K562 (cell line): ENCODE data around the gene EDARADD. TPM values are rescaled to one million over a fixed set of nuclear protein-coding genes. Genes with fewer than 3 reads are reported as not detected.

Experiments
- CBFA2T2 ChIP-seq: fragments of 450-650 bp; conservative IDR thresholded peaks from 2 replicates; pipeline ENCODE4 v1.6.1; 2017; ENCODE audit warnings: mild to moderate bottlenecking
- FOS ChIP-seq: IDR thresholded peaks from 3 replicates; pipeline ENCODE4 v1.6.1; 2011; ENCODE audit not compliant: insufficient read length; ENCODE audit errors: extremely low read depth
- FOXM1 ChIP-seq, 2 experiments: fragments of 450-650 bp in 1 of 2; sonication (generic) in 1 of 2; formaldehyde crosslinking in 1 of 2; IDR thresholded peaks; 2 replicates each; pipeline versions ENCODE4 v1.6.1 to v1.9.0; 2017 to 2022; ENCODE audit warnings: low read depth in 2 of 2, mild to moderate bottlenecking in 2 of 2, missing genetic modification reagents in 1 of 2, moderate library complexity in 1 of 2
- JUN ChIP-seq, 2 experiments: sonication (generic) in 1 of 2; formaldehyde crosslinking in 1 of 2; IDR thresholded peaks; 2 replicates each; pipeline versions ENCODE4 v1.6.1 to v1.8.0; 2012 to 2022; ENCODE audit warnings: borderline replicate concordance in 2 of 2, mild to moderate bottlenecking in 2 of 2, improper control_type of control experiment in 1 of 2, low read depth in 1 of 2, low read length in 1 of 2, missing genetic modification reagents in 1 of 2
- MEIS2 ChIP-seq: fragments of 450-650 bp; IDR thresholded peaks from 2 replicates; pipeline ENCODE4 v1.6.1; 2014; ENCODE audit warnings: mild to moderate bottlenecking; ENCODE audit not compliant: partially characterized antibody
- SMARCE1 ChIP-seq: fragments of 450-650 bp; IDR thresholded peaks from 2 replicates; pipeline ENCODE4 v1.7.1; 2016; ENCODE audit warnings: mild to moderate bottlenecking
- SP1 ChIP-seq: sonication (generic); formaldehyde crosslinking; IDR thresholded peaks from 2 replicates; pipeline ENCODE4 v1.8.1; 2022; ENCODE audit warnings: mild to moderate bottlenecking, missing genetic modification reagents
- TRIM25 ChIP-seq: fragments of 450-650 bp; IDR thresholded peaks from 2 replicates; pipeline ENCODE4 v1.7.0; 2016; ENCODE audit warnings: borderline replicate concordance
- ZNF318 ChIP-seq, 2 experiments: fragments of 450-650 bp; IDR thresholded peaks; 2 replicates each; pipeline ENCODE4 v1.6.1; 2016; ENCODE audit warnings: mild to moderate bottlenecking in 2 of 2, borderline replicate concordance in 1 of 2, low read depth in 1 of 2, moderate library complexity in 1 of 2
- ZNF395 ChIP-seq: fragments of 200-800 bp; sonication (Bioruptor generic); IDR thresholded peaks from 2 replicates; pipeline ENCODE4 v1.6.1; 2017; ENCODE audit warnings: missing genetic modification characterization, missing compliant biosample characterization
- polyA plus RNA-seq, 8 experiments: library from polyadenylated mRNA; depleted of rRNA in 4 of 8; stranded (reverse) in 5 of 8; unstranded in 3 of 8; fragments of >200 nt; fragmentation: Nextera tagmentation in 2 of 8; fragmentation: Illumina TruSeq in 1 of 8; extraction: Ambion mirVana in 2 of 8; extraction: Trizol in 1 of 8; gene quantifications; 2 replicates each; pipeline versions ENCODE4 v1.2.1 to v1.2.3, GENCODE V29; 2011 to 2014; ENCODE audit warnings: inconsistent platforms in 1 of 8, missing spikeins in 1 of 8
- total RNA-seq, 7 experiments: library from RNA; depleted of rRNA in 6 of 7; stranded (reverse); fragments of >200 nt in 6 of 7; fragmentation: Illumina TruSeq in 2 of 7; extraction: Trizol in 2 of 7; gene quantifications; 2 replicates each; pipeline versions ENCODE4 v1.2.1 to v1.2.3, GENCODE V29; 2011 to 2021; ENCODE audit warnings: low replicate concordance in 1 of 7
- TF ChIP-seq, protein P1 (sequence below): sonication (generic); formaldehyde crosslinking; IDR thresholded peaks from 2 replicates; pipeline ENCODE4 v1.8.0; 2022; ENCODE audit warnings: missing genetic modification reagents, mild to moderate bottlenecking, moderate library complexity, borderline replicate concordance
- TF ChIP-seq, protein P2 (sequence below): fragments of 250-450 bp; sonication (Bioruptor Pico); IDR thresholded peaks from 2 replicates; pipeline ENCODE4 v1.8.0; 2021; ENCODE audit warnings: moderate library complexity, mild to moderate bottlenecking, inconsistent platforms

The EDARADD gene
- total and polyA plus RNA-seq, 9 of the 15 experiments (the other 6 are each of a cell fraction or from before 2014, with no cell fraction given) = 0.46 to 32.4 (median 20.6) TPM

GRCh38 chr1:236421022-236421421 lies 26.9 kb downstream of the EDARADD start (continued):
- TF ChIP-seq ZNF318 (IDR thresholded peaks at IDR 0.05; ENCODE audit: borderline replicate concordance in 1 of 2, low read depth in 1 of 2) = no peak
- TF ChIP-seq, protein P1, sequence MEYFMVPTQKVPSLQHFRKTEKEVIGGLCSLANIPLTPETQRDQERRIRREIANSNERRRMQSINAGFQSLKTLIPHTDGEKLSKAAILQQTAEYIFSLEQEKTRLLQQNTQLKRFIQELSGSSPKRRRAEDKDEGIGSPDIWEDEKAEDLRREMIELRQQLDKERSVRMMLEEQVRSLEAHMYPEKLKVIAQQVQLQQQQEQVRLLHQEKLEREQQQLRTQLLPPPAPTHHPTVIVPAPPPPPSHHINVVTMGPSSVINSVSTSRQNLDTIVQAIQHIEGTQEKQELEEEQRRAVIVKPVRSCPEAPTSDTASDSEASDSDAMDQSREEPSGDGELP (CRISPR knock-in tag) = peak; percentile 46
- no peak for TF ChIP-seq TRIM25
- no peak for TF ChIP-seq FOXM1 (IDR thresholded peaks at IDR 0.05; ENCODE audit: low read depth)
- TF ChIP-seq FOXM1 (CRISPR knock-in tag; IDR thresholded peaks at IDR 0.05; ENCODE audit: low read depth) = no peak
- TF ChIP-seq MEIS2 = peak; percentile 59
- TF ChIP-seq ZNF395 = peak; percentile 72; the same call in 1 of the 2 replicates
- 0 out of 2 replicates have a peak, but pooled peaks have one; percentile 21 for TF ChIP-seq CBFA2T2
- no peak for TF ChIP-seq SP1 (CRISPR knock-in tag)
- TF ChIP-seq FOS = peak; percentile 75
- TF ChIP-seq SMARCE1 = peak; percentile 84
- peak; percentile 96 for TF ChIP-seq JUN (IDR thresholded peaks at IDR 0.05; ENCODE audit: borderline replicate concordance, low read depth, low read length)
- TF ChIP-seq JUN (CRISPR knock-in tag; IDR thresholded peaks at IDR 0.05; ENCODE audit: borderline replicate concordance) = no peak
- TF ChIP-seq, protein P2, sequence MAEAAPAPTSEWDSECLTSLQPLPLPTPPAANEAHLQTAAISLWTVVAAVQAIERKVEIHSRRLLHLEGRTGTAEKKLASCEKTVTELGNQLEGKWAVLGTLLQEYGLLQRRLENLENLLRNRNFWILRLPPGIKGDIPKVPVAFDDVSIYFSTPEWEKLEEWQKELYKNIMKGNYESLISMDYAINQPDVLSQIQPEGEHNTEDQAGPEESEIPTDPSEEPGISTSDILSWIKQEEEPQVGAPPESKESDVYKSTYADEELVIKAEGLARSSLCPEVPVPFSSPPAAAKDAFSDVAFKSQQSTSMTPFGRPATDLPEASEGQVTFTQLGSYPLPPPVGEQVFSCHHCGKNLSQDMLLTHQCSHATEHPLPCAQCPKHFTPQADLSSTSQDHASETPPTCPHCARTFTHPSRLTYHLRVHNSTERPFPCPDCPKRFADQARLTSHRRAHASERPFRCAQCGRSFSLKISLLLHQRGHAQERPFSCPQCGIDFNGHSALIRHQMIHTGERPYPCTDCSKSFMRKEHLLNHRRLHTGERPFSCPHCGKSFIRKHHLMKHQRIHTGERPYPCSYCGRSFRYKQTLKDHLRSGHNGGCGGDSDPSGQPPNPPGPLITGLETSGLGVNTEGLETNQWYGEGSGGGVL (CRISPR knock-in tag) = no peak
